GM19193 (cell line): ENCODE results near the gene TBCD.

Experiments
- POLR2A ChIP-seq: IDR thresholded peaks from 4 replicates; pipeline ENCODE4 v1.6.1; 2011; ENCODE audit not compliant: insufficient read depth, insufficient read length; ENCODE audit errors: extremely low read depth

Gene TBCD

GRCh38 chr17:82743344-82744219 is 8.3 kb upstream of the TBCD start:
- TF ChIP-seq POLR2A: no peak

DNA sequence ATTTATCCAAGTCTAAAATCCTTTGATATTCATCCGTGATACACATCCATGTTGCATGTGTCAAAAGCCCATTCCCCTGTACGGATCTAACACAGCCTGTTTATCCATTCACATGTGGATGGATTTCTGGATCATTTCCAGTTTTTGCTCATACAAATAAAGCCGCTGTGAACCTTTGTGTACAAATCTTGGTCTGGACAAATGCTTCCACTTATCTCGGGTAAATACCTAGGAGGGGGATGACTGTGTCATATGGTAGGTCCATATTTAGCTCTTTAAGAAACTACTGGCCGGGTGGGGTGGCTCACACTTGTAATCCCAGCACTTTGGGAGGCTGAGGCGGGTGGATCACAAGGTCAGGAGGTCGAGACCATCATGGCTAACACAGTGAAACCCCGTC is 6.3 kb upstream of the TBCD start:
- no peak for TF ChIP-seq POLR2A

DNA sequence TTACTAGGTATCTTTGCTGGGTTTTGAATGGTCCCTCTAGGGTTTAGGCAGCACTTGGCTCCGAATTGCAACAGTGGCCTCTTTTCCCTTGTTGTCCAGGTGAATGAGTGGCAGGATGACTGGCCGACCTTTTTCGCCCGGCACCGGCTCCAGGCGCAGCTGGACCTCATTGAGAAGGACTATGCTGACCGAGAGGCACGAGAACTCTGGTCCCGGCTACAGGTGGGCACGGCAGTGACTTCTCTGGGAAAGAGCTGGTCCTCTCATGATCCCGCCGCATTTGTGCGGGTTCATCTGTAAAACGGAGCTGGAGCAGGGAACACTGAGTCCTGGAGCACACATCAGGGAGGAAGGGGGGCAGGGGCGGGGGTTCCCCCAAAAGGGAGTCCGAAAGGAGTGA is 3.1 kb upstream of the TBCD start:
- no peak for TF ChIP-seq POLR2A

DNA sequence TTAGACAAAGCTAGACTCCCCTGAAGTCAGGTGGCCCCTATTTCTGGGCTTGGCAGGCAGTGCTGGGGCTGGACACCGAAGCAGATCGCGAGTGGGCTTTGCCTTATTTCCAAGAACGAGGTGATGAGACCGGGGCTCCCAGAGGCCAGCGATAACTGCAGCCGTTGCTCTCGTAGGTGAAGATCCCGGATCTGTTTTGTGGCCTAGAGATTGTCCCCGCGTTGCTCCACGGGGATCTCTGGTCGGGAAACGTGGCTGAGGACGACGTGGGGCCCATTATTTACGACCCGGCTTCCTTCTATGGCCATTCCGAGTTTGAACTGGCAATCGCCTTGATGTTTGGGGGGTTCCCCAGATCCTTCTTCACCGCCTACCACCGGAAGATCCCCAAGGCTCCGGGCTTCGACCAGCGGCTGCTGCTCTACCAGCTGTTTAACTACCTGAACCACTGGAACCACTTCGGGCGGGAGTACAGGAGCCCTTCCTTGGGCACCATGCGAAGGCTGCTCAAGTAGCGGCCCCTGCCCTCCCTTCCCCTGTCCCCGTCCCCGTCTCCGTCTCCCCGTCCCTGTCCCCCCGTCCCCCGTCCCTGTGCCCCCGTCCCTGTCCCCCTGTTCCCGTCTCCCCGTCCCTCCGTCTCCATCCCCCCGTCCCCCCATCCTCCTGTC is 1.5 kb upstream of the TBCD start:
- TF ChIP-seq POLR2A: no peak

DNA sequence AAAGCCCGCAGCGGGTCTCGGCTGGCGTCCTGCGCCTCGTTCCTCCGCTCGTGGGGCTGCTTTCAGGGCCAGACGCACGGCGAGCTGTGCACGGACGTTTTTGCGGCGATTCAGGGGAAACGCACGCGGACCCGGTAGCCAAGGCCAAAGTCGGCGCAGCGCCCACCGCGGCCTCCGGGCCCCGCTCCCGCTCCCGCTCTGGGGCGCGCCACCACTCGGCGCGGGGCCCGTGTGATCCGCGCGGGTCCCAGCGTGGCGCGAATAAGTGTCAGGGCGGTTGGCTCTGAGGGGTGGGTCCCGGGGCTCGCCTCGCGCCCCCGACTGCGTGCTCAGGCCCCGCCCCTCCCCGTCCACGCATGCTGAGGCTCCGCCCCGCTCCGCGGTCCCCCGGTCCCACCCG is 694 bp upstream of the TBCD start:
- no peak for TF ChIP-seq POLR2A

- TF ChIP-seq POLR2A: no peak
These were observed 721 bp downstream of the TBCD start for GRCh38 chr17:82752371-82753200.

DNA sequence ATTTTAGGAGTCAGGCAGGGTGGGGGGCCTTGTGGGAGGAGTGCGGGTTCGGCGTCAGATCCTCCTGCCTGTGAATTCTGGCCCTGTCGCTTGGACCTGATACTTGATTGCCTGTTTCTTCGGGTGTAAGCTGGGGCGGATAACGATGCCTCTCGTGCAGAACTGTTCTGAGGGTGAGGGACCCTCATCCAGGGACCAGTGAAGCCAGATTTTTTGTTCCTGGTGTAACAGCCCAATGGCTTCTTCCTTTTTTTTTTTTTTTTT is 1.3 kb downstream of the TBCD start:
- no peak for TF ChIP-seq POLR2A

GRCh38 chr17:82754297-82755208 is 2.7 kb downstream of the TBCD start:
- no peak for TF ChIP-seq POLR2A

GRCh38 chr17:82756166-82756565 is 4.3 kb downstream of the TBCD start:
- TF ChIP-seq POLR2A: no peak

DNA sequence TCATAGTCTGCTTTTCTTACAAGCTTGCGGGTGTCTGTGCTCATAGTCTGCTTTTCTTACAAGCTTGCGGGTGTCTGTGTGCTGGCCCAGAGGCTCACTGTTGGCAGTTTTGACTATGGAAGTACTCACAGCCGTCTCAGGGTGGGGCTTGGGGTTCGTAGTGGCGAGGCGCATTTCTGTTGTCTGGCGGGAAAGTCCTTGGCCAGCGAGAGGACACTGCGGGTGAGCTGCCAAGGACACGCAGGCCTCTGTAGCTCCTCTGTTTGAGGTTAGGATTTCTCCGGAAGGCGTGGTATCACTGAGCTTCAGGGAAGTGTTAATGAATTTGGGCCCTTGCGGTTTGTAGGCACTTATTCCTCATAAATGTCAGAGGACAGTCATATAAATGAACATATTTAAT is 13.5 kb downstream of the TBCD start:
- TF ChIP-seq POLR2A: no peak

- no peak for TF ChIP-seq POLR2A
These were observed 15.3 kb downstream of the TBCD start for GRCh38 chr17:82767041-82767754.

GRCh38 chr17:82769041-82769440 is 17.2 kb downstream of the TBCD start:
- TF ChIP-seq POLR2A: no peak

GRCh38 chr17:82772026-82772425 is 20.2 kb downstream of the TBCD start:
- no peak for TF ChIP-seq POLR2A
